HG03280 (cell line): ENCODE data around the gene CBL.
A peak's percentile ranks its signal among the peaks of the same experiment; 100 is the strongest.

Experiments
- ATAC-seq: cut with Tn5 transposase; IDR thresholded peaks from one replicate; pipeline ENCODE4 v1.9.1; 2021; ENCODE audit warnings: mild to moderate bottlenecking, moderate library complexity; ENCODE audit not compliant: unreplicated experiment

Gene CBL

DNA sequence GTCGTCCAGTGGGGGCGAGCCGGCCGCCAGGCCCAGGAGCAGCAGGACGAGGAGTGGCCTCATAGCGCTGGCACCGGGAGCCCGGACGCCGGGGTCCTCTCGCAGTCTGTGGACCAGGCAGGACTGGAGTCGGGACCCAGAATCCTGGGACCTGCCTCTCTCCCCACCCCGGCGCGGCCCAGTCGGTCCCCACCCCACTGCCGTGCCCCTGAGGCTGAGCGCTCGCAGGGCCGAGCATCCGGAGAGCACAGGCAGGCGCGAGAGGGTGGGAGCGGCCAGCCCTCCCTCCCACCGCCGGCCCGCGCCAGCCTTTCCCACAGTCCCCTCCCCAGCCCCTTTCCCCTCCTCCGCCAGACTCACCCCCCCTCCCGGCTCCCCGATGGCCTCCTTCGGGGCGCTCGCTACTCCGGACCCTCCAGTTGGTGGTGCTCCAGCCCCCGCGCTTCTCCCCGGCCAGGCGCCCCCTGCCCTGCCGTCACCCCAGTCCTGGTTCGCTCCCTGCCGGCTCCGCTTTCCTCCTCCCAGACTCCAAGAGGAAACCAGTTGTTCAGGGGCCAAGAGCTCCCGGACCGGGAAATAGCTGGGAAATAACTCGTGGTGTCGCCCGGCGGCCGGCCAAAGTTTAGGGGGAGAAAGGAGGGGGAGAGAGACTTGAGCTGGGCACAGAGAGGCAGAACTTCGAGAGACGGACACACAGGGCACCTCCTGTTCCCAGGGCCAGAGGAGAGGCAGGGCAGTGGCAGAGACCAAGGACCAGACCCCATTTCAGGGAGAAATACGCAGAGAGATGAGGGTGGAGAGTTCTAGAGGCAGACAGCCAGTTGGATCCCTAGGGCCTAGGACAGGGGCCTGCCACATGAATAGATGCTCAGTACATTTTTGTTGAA lies 134.4 kb downstream of the CBL start, which contains the start of gene C1QTNF5:
Gene C1QTNF5, minus strand, starts transcription at position 549 of the 887 bp plus-strand sequence. Its CDS starts 486 bp downstream, at position 63.
- ATAC-seq: no peak

GRCh38 chr11:119341222-119342022 lies 135.3 kb downstream of the CBL start:
- no peak for ATAC-seq

- ATAC-seq: no peak
Observed at GRCh38 chr11:119342023-119342300, 135.8 kb downstream of the CBL start.

GRCh38 chr11:119342362-119343130 lies 136.4 kb downstream of the CBL start:
- ATAC-seq: no peak

DNA sequence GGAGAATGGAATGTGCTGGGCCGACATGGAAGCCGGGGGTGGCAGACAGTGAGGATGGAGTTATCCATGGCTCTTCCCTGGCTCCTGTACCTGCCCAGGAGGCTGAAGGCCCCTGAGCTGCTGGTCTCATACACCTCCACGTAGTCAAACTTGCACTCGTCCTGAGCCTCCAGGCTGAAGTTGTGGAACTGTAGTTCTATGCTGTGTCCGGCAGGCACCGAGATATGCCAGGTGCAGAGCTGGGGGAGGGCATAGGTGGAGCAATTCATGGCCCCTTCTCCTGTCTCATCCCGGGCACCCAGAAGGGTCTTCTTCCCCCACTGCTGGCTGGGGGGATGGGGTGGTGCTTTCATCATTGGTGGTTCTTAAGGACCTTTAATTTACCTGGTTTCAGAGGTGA lies 137.6 kb downstream of the CBL start:
- no peak for ATAC-seq

GRCh38 chr11:119344291-119345010 lies 138.3 kb downstream of the CBL start:
- no peak for ATAC-seq

DNA sequence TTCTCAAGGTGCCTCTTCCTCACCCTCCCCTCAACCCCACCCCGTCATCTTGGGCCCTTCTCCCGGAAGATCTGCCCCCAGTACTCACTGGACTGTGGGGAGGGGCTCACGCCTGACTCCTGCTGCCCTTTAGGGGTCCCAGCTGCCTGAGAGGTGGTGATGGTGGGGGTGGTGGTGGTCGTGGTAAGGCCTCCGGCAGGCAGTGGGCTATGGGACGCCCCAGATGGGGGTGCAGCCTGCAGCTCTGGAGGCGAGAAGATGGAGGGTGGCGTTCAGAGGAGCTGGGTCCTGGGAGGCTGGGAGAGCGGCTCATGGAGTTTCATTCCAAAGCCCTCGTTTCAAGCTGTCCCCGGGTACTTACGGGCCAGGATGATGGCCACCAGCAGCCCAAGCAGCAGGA lies 139.5 kb downstream of the CBL start:
- ATAC-seq: no peak

GRCh38 chr11:119346605-119347004 lies 140.5 kb downstream of the CBL start, which contains the start of gene MFRP:
MFRP (minus strand) TSS chr11:119346705; CDS start chr11:119346513, 192 bp downstream.
- ATAC-seq: no peak

- no peak for ATAC-seq
Observed at GRCh38 chr11:119347242-119347641, 141.1 kb downstream of the CBL start.

DNA sequence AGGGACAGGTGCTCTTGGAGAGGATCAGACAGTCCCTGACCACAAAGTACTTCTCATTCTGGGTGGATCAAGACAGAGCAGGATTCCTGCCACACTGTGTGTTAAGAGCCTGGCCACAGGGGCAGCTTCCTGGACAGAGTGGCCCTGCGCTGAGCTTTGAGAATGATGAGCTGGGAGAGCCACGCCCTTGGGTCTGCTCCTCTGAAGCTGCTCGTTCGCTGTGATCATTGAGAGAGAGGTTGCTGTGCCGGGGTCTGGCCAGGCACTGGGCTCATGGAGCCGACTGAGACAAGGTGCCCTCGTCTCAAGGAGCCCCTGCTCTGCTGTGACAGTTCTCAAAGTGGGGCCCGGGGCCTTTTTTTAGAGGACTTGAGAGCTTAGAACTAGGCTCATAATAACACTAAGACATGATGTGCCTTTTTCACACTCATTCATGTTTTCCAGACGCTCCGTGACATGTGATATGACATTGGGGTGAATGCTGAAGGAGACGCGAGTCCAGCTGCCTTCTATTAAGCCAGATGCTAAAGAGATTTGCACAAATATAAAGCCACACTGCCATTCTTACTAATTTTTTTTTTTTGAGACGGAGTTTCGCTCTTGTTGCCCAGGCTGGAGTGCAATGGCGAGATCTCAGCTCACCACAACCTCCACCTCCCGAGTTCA lies 141.9 kb downstream of the CBL start:
- no peak for ATAC-seq

GRCh38 chr11:119350302-119350701 lies 144.2 kb downstream of the CBL start:
- no peak for ATAC-seq

DNA sequence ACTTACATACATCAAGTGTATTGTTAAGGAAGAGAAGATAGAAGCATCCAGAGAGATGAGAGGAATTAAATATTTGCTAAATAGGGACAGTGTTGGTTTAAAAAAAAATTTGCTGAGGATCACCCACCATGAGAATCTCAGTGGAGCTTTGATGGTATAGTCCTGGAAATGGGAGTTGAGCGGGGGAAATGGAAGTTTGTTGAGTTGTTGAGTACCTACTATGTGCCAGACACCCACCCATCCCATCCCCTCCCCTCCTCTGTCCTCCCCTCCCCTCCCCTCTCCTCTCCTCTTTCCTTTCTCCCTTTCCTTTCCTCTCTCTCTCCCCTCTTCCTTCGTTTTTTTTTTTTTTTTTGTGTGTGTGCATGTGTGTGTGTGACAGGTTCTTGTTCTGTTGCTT lies 145.1 kb downstream of the CBL start:
- no peak for ATAC-seq

GRCh38 chr11:119352857-119353260 lies 146.7 kb downstream of the CBL start:
- no peak for ATAC-seq

DNA sequence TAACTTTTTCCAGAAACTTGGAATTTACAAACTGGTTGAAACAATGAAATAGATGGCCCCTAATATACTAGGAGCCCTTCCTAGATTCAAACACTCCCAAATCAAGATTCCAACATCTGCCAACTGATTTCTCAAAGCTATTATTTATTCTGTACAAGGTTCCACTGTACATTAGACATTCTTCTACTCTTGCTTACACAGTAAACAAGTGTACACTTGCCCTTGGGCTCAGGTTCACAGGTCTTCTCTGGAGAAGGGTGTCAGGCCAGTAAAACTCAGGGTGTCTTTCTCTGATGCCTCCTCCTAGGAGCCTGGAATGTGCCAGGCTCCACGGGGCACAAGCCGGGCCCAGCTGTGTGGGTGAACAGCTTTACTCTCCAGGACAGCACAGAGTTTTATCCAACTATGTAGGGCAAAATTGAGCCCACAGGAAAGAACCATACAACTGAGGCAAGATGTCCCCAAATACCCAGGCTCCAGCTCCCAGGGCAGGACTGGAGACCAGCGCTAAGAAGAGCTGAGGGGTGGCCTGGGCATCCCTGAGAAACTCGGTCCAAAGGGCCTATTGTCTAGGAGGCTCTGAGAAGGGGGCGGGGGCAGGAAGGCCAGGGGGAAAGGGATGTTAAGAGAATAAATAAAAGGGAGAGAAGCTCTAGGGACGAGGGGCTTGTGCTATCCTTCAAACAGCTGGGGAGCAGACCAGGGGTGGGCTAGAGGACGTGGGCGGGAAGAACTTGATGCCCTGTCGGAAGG lies 149.1 kb downstream of the CBL start:
- no peak for ATAC-seq

DNA sequence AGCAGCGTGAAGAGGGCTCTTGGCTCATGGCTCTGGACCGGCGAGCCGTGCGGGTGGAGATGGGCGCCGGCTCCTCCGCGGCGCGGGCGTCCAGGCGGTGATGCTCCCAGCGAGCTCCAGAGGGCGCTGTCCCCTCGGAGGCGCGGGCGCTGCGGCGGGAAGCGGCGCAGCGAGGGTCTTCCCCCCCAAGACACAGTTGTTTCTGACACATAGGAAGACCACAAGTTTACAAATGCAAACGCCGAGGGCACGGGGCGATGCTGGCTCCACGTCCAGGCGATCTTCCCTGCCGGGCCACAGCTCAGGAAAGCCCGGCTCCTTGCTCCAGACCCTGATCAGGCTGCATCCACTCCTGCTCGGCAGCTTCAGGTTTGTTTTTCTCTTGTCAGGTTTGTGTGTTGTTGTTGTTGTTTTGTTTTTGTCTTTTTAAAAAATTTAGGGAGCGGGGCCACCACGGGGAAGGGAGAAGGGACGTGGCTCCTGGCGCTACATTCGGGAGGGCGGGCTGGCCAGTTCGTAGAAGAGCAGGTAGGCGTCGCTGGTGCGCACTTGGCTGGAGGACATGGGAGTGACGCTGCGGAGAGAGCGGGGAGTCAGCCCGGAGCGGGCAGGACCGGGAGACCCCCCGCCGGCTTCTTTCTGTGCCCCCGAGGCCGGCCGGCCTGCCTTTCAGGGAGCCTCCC lies 150.4 kb downstream of the CBL start:
- ATAC-seq: peak; percentile 80

GRCh38 chr11:119357074-119357473 lies 150.9 kb downstream of the CBL start:
- no peak for ATAC-seq
